GM23338 (cell line): Measurements from ENCODE around the gene ASS1. TPM values are rescaled to one million over a fixed set of nuclear protein-coding genes. Genes with fewer than 3 reads are reported as not detected.

Experiments used
- ATAC-seq: fragments of 200-7000 bp; cut with Tn5 transposase; 3 replicates; pipeline ENCODE4 v1.9.1; 2020
- DNase-seq: peaks from one replicate; pipeline ENCODE4 v3.0.0-alpha.2; 2015; ENCODE audit warnings: low spot score
- H2AFZ ChIP-seq: fragments of 200-600 bp; sonication (generic); 2 replicates; pipeline ENCODE4 v1.8.0; 2016; ENCODE audit warnings: antibody characterized with exemption, mild to moderate bottlenecking, moderate library complexity
- H3F3A ChIP-seq: fragments of 200-600 bp; sonication (generic); replicated peaks from 2 replicates; pipeline ENCODE4 v1.8.0; 2017; ENCODE audit warnings: antibody characterized with exemption, mixed run types, low read depth
- H3K27ac ChIP-seq: fragments of 200-600 bp; sonication (generic); 2 replicates; pipeline ENCODE4 v1.6.1; 2016; ENCODE audit warnings: low read depth
- H3K27me3 ChIP-seq: fragments of 200-600 bp; sonication (generic); 2 replicates; pipeline ENCODE4 v1.8.0; 2016; ENCODE audit warnings: mild to moderate bottlenecking, mixed run types, moderate library complexity; ENCODE audit not compliant: insufficient read depth
- H3K36me3 ChIP-seq: fragments of 200-600 bp; sonication (generic); 2 replicates; pipeline ENCODE4 v1.8.0; 2016; ENCODE audit warnings: mild to moderate bottlenecking; ENCODE audit not compliant: insufficient read depth
- H3K4me1 ChIP-seq: fragments of 200-600 bp; sonication (generic); 2 replicates; pipeline ENCODE4 v1.8.0; 2016; ENCODE audit warnings: mild to moderate bottlenecking, moderate library complexity; ENCODE audit not compliant: insufficient read depth
- H3K4me2 ChIP-seq: fragments of 200-600 bp; sonication (generic); 2 replicates; pipeline ENCODE4 v1.7.1; 2017; ENCODE audit warnings: mixed run types
- H3K4me3 ChIP-seq: fragments of 200-600 bp; sonication (generic); 2 replicates; pipeline ENCODE4 v1.6.1; 2016; ENCODE audit warnings: mixed run types
- H3K79me2 ChIP-seq: fragments of 200-600 bp; sonication (generic); replicated peaks from 2 replicates; pipeline ENCODE4 v1.8.0; 2017; ENCODE audit warnings: mild to moderate bottlenecking; ENCODE audit not compliant: insufficient read depth
- H3K9me2 ChIP-seq: fragments of 200-600 bp; sonication (generic); 2 replicates; pipeline ENCODE4 v1.8.0; 2017; ENCODE audit not compliant: insufficient read depth
- H4K20me1 ChIP-seq: fragments of 200-600 bp; sonication (generic); replicated peaks from 2 replicates; pipeline ENCODE4 v1.8.0; 2017; ENCODE audit warnings: mild to moderate bottlenecking; ENCODE audit not compliant: insufficient read depth
- H3K27ac Mint-ChIP-seq: 2 replicates; pipeline ENCODE4 v1.8.0; 2020; ENCODE audit warnings: inconsistent platforms, mild to moderate bottlenecking, moderate library complexity, mixed read lengths
- H3K27me3 Mint-ChIP-seq: 3 replicates; pipeline ENCODE4 v1.8.0; 2022; ENCODE audit warnings: low read depth, mild to moderate bottlenecking, moderate library complexity, mixed read lengths, inconsistent platforms; ENCODE audit not compliant: insufficient read depth, poor library complexity
- H3K36me3 Mint-ChIP-seq: 3 replicates; pipeline ENCODE4 v1.8.0; 2021; ENCODE audit warnings: low read depth, mild to moderate bottlenecking, inconsistent platforms, moderate library complexity, mixed read lengths
- H3K4me1 Mint-ChIP-seq: 3 replicates; pipeline ENCODE4 v1.8.0; 2020; ENCODE audit warnings: mild to moderate bottlenecking, inconsistent platforms, mixed read lengths
- H3K4me3 Mint-ChIP-seq: 3 replicates; pipeline ENCODE4 v1.8.0; 2021; ENCODE audit warnings: moderate library complexity, mild to moderate bottlenecking, inconsistent platforms, mixed read lengths
- H3K9me3 Mint-ChIP-seq: 3 replicates; pipeline ENCODE4 v1.8.0; 2020; ENCODE audit warnings: moderate library complexity, mild to moderate bottlenecking, inconsistent platforms, mixed read lengths
- ETS1 ChIP-seq: IDR thresholded peaks from 2 replicates; pipeline ENCODE4 v1.6.1; 2016; ENCODE audit warnings: antibody characterized with exemption
- EZH2 ChIP-seq: fragments of 200-600 bp; sonication (generic); IDR thresholded peaks from one replicate; pipeline ENCODE4 v1.8.0; 2017; ENCODE audit warnings: antibody characterized with exemption, mild to moderate bottlenecking, low read depth; ENCODE audit not compliant: unreplicated experiment
- EZH2phosphoT487 ChIP-seq: fragments of 200-600 bp; sonication (generic); IDR thresholded peaks from one replicate; pipeline ENCODE4 v1.8.1; 2018; ENCODE audit warnings: antibody characterized with exemption; ENCODE audit not compliant: unreplicated experiment
- JUNB ChIP-seq: IDR thresholded peaks from one replicate; pipeline ENCODE4 v1.6.1; 2016; ENCODE audit warnings: antibody characterized with exemption; ENCODE audit not compliant: unreplicated experiment
- NANOG ChIP-seq: IDR thresholded peaks from 2 replicates; pipeline ENCODE4 v1.6.1; 2016; ENCODE audit warnings: antibody characterized with exemption, borderline replicate concordance
- STAT1 ChIP-seq: IDR thresholded peaks from one replicate; pipeline ENCODE4 v1.6.1; 2016; ENCODE audit warnings: antibody characterized with exemption; ENCODE audit not compliant: unreplicated experiment
- ZNF114 ChIP-seq: fragments of 250-450 bp; sonication (Bioruptor Pico); IDR thresholded peaks from 2 replicates; pipeline ENCODE4 v1.5.0; 2020; ENCODE audit warnings: mild to moderate bottlenecking, moderate library complexity
- ZNF331 ChIP-seq: fragments of 250-450 bp; sonication (Bioruptor Pico); IDR thresholded peaks from 2 replicates; pipeline ENCODE4 v1.5.0; 2020; ENCODE audit warnings: low read depth, mild to moderate bottlenecking, moderate library complexity
- polyA plus RNA-seq: library from polyadenylated mRNA; unstranded; fragments of >200 nt; fragmentation: Nextera tagmentation; extraction: Ambion mirVana; gene quantifications from 2 replicates; pipeline ENCODE4 v1.2.1, GENCODE V29; 2016
- total RNA-seq: library from RNA; depleted of rRNA; stranded (reverse); fragments of >200 nt; shearing (Covaris generic); gene quantifications from 2 replicates; pipeline ENCODE4 v1.2.3, GENCODE V29; 2014
- TF ChIP-seq, protein P1 (sequence below): fragments of 250-450 bp; sonication (Bioruptor Pico); IDR thresholded peaks from 2 replicates; pipeline ENCODE4 v1.5.0; 2020; ENCODE audit warnings: mild to moderate bottlenecking, moderate library complexity

ASS1 gene
- total and polyA plus RNA-seq, 2 experiments from 2014 or later = 65.8 to 103 TPM

DNA sequence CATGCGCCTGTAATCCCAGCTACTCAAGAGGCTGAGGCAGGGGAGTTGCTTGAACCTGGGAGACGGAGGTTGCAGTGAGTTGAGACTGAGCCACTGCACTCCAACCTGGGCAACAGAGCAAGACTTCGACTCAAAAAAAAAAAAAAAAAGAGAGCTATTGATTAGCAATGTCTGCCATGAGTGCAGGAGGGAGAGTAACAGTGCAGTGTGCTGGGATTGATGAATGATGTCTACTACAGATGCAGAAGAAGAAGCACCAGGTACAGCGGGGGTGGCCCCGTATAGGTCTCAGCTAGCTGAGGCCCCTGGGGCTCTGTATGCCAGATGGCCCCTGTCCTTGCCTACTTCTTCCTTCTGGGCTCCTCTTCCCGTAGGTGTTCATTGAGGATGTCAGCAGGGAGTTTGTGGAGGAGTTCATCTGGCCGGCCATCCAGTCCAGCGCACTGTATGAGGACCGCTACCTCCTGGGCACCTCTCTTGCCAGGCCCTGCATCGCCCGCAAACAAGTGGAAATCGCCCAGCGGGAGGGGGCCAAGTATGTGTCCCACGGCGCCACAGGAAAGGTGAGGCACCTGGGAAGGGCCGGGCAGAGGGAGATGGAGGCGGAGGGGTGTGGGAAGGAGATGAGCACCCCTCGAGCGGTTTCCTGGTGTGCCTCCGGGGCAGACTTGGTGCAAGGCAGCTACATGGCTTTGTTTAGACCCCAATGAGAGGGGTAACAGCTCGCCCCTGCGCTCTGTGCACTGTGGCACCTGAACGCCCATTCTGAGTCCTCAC is 13.5 kb downstream of the ASS1 start:
- H3K27me3 ChIP-seq = no peaks in the 10 kb centered on the region
- no peak overlapping the region for H2AFZ ChIP-seq
- no peaks in the 10 kb centered on the region for H3K4me1 Mint-ChIP-seq
- no peak overlapping the region for H3K4me3 ChIP-seq
- H3F3A ChIP-seq = no peaks in the 10 kb centered on the region
- no peaks in the 10 kb centered on the region for H3K9me3 Mint-ChIP-seq
- H3K27ac Mint-ChIP-seq = no peak overlapping the region
- no peak overlapping the region for H3K4me2 ChIP-seq
- no peaks in the 10 kb centered on the region for H3K36me3 ChIP-seq
- H3K4me1 ChIP-seq = no peaks in the 10 kb centered on the region
- H3K36me3 Mint-ChIP-seq = peaks cover 27% of the 10 kb centered on the region; the same call in 2 of the 3 replicates
- no peaks in the 10 kb centered on the region for H4K20me1 ChIP-seq
- H3K79me2 ChIP-seq = no peaks in the 10 kb centered on the region
- no peaks in the 10 kb centered on the region for H3K9me2 ChIP-seq
- H3K27me3 Mint-ChIP-seq = peaks cover 9% of the 10 kb centered on the region
- no peak overlapping the region for H3K27ac ChIP-seq
- no peak for TF ChIP-seq ZNF331 (CRISPR knock-in tag)
- ATAC-seq = no peak
- no peak overlapping the region for H3K4me3 Mint-ChIP-seq
- DNase-seq = no peak

- Mint-ChIP-seq H3K27me3 (peaks cover 9% of the 10 kb centered on the region), H3K4me3 (no peak overlapping the region), H3K27ac (no peak overlapping the region), H3K4me1 (no peaks in the 10 kb centered on the region), H3K36me3 (peaks cover 27% of the 10 kb centered on the region; the same call in 2 of the 3 replicates), H3K9me3 (no peaks in the 10 kb centered on the region)
- Histone ChIP-seq H3K79me2 (no peaks in the 10 kb centered on the region), H3K4me2 (no peak overlapping the region), H3K4me1 (no peaks in the 10 kb centered on the region), H2AFZ (no peak overlapping the region), H3K27me3 (no peaks in the 10 kb centered on the region), H3K27ac (no peak overlapping the region), H3K36me3 (no peaks in the 10 kb centered on the region), H3F3A (no peaks in the 10 kb centered on the region), H3K4me3 (no peak overlapping the region), H4K20me1 (no peaks in the 10 kb centered on the region), H3K9me2 (no peaks in the 10 kb centered on the region)
- no peak for DNase-seq
- no peak for ATAC-seq
- TF ChIP-seq EZH2phosphoT487 = no peak
- TF ChIP-seq NANOG = no peak
- no peak for TF ChIP-seq JUNB
- TF ChIP-seq, protein P1, sequence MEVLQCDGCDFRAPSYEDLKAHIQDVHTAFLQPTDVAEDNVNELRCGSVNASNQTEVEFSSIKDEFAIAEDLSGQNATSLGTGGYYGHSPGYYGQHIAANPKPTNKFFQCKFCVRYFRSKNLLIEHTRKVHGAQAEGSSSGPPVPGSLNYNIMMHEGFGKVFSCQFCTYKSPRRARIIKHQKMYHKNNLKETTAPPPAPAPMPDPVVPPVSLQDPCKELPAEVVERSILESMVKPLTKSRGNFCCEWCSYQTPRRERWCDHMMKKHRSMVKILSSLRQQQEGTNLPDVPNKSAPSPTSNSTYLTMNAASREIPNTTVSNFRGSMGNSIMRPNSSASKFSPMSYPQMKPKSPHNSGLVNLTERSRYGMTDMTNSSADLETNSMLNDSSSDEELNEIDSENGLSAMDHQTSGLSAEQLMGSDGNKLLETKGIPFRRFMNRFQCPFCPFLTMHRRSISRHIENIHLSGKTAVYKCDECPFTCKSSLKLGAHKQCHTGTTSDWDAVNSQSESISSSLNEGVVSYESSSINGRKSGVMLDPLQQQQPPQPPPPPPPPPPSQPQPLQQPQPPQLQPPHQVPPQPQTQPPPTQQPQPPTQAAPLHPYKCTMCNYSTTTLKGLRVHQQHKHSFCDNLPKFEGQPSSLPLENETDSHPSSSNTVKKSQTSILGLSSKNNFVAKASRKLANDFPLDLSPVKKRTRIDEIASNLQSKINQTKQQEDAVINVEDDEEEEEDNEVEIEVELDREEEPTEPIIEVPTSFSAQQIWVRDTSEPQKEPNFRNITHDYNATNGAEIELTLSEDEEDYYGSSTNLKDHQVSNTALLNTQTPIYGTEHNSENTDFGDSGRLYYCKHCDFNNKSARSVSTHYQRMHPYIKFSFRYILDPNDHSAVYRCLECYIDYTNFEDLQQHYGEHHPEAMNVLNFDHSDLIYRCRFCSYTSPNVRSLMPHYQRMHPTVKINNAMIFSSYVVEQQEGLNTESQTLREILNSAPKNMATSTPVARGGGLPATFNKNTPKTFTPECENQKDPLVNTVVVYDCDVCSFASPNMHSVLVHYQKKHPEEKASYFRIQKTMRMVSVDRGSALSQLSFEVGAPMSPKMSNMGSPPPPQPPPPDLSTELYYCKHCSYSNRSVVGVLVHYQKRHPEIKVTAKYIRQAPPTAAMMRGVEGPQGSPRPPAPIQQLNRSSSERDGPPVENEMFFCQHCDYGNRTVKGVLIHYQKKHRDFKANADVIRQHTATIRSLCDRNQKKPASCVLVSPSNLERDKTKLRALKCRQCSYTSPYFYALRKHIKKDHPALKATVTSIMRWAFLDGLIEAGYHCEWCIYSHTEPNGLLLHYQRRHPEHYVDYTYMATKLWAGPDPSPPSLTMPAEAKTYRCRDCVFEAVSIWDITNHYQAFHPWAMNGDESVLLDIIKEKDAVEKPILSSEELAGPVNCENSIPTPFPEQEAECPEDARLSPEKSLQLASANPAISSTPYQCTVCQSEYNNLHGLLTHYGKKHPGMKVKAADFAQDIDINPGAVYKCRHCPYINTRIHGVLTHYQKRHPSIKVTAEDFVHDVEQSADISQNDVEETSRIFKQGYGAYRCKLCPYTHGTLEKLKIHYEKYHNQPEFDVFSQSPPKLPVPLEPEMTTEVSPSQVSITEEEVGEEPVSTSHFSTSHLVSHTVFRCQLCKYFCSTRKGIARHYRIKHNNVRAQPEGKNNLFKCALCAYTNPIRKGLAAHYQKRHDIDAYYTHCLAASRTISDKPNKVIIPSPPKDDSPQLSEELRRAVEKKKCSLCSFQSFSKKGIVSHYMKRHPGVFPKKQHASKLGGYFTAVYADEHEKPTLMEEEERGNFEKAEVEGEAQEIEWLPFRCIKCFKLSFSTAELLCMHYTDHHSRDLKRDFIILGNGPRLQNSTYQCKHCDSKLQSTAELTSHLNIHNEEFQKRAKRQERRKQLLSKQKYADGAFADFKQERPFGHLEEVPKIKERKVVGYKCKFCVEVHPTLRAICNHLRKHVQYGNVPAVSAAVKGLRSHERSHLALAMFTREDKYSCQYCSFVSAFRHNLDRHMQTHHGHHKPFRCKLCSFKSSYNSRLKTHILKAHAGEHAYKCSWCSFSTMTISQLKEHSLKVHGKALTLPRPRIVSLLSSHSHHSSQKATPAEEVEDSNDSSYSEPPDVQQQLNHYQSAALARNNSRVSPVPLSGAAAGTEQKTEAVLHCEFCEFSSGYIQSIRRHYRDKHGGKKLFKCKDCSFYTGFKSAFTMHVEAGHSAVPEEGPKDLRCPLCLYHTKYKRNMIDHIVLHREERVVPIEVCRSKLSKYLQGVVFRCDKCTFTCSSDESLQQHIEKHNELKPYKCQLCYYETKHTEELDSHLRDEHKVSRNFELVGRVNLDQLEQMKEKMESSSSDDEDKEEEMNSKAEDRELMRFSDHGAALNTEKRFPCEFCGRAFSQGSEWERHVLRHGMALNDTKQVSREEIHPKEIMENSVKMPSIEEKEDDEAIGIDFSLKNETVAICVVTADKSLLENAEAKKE (CRISPR knock-in tag) = no peak
- TF ChIP-seq ZNF114 = no peak
- no peak for TF ChIP-seq ETS1
- TF ChIP-seq EZH2 = no peak
- no peak for TF ChIP-seq ZNF331 (CRISPR knock-in tag)
- no peak for TF ChIP-seq STAT1
Observed at GRCh38 chr9:130458804-130459067, 14.0 kb downstream of the ASS1 start.
